ENCODE data around the gene FGFRL1.
A peak's percentile ranks its signal among the peaks of the same experiment; 100 is the strongest.

Gene FGFRL1

GRCh38 chr4:1041147-1041935 lies 29.9 kb downstream of the FGFRL1 start:
- H3K4me3 ChIP-seq (ENCODE audit: low read length), result peak overlapping the region; percentile 16; the same call in 1 of the 2 replicates

GRCh38 chr4:1041936-1042330 lies 30.5 kb downstream of the FGFRL1 start:
- H3K4me3 ChIP-seq (ENCODE audit: low read length), result peak overlapping the region; percentile 16; the same call in 1 of the 2 replicates
- no peak for TF ChIP-seq CTCF (conservative IDR thresholded peaks at IDR 0.05; ENCODE audit: low read length)
- no peak for DNase-seq (ENCODE audit: low read depth)

More at GRCh38 chr4:1041147-1041935, 29.9 kb downstream of the FGFRL1 start:
- DNase-seq (ENCODE audit: low read depth), result peak; percentile 32
- TF ChIP-seq CTCF (conservative IDR thresholded peaks at IDR 0.05; ENCODE audit: low read length), result no peak

- no peak overlapping the region for H3K4me3 ChIP-seq (ENCODE audit: low read length)
- no peak for TF ChIP-seq CTCF (conservative IDR thresholded peaks at IDR 0.05; ENCODE audit: low read length)
- no peak for DNase-seq (ENCODE audit: low read depth)
These were observed 31.1 kb downstream of the FGFRL1 start for GRCh38 chr4:1042352-1043055.

- peak overlapping the region; percentile 15; the same call in 1 of the 2 replicates for H3K4me3 ChIP-seq (ENCODE audit: low read length)
- no peak for TF ChIP-seq CTCF (conservative IDR thresholded peaks at IDR 0.05; ENCODE audit: low read length)
- DNase-seq (ENCODE audit: low read depth), result no peak
These were observed 31.7 kb downstream of the FGFRL1 start for GRCh38 chr4:1043162-1043561.

- H3K4me3 ChIP-seq (ENCODE audit: low read length), result peak overlapping the region; percentile 37
- peak; percentile 99 for DNase-seq (ENCODE audit: low read depth)
- TF ChIP-seq CTCF (conservative IDR thresholded peaks at IDR 0.05; ENCODE audit: low read length), result no peak
These were observed 32.4 kb downstream of the FGFRL1 start for GRCh38 chr4:1043651-1044468.

DNA sequence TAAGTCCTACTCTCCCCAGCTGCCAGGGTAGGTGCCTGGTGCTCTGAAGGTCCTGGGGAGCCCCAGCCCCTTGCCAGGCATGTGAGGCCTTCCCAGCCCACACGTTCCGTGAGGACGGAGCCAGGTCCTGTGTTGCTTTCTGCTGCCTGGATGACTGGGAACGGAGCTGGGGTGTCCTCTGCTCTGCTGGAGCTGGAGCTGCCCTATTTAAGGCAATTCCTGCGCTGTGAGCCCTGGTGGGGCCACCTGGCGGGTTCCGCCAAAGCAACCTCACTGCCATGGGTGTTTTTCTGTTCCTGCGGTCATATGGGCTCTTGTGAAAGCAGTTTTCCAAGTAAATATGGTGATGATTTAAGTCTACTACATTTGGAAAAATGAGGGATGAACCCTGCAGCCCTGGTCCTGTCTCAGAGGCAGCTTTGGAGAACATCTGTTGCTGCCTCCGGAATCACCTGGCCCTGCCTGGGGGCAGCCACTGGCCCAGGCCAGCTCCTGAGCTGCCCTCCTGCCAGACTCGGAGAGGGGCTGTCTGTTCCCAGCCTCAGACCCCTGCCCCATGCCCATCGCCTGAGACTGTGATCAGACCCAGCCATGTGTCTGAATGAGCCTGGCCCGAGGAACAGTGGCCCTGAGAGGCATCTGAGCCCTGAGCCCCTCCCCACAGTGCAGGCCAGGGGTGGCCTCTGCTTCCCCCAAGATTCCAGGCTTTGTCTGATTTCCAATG lies 33.2 kb downstream of the FGFRL1 start:
- peak; percentile 27 for DNase-seq (ENCODE audit: low read depth)
- no peak overlapping the region for H3K4me3 ChIP-seq (ENCODE audit: low read length)
- TF ChIP-seq CTCF (conservative IDR thresholded peaks at IDR 0.05; ENCODE audit: low read length), result no peak
